Gastrocnemius medialis (tissue), 4 donors: ENCODE measurements around the gene GPR68. TPM values are rescaled to one million over a fixed set of nuclear protein-coding genes. Genes with fewer than 3 reads are reported as not detected.

Source experiments
- ATAC-seq, 2 donors: fragments of 150-250 bp; one replicate each; pipeline ENCODE4 v1.9.1; 2016
- DNase-seq, 2 donors: peaks; one replicate each; pipeline ENCODE4 v3.0.0-alpha.2; 2019
- H3K27ac ChIP-seq, 4 donors: fragments of 200-600 bp; sonication (generic); 1 replicate in 1 of 4; 2 replicates in 3 of 4; pipeline ENCODE4 v1.5.1; 2016 to 2018; ENCODE audit warnings: mild to moderate bottlenecking in 2 of 4, moderate library complexity in 1 of 4
- H3K27me3 ChIP-seq, 3 donors: fragments of 200-600 bp; sonication (generic) in 2 of 3; 1 replicate in 1 of 3; 2 replicates in 2 of 3; pipeline versions ENCODE4 v1.5.1 to v1.6.0; 2016 to 2019; ENCODE audit warnings: mild to moderate bottlenecking in 1 of 3, moderate library complexity in 1 of 3
- H3K36me3 ChIP-seq, 2 donors: fragments of 200-600 bp; sonication (generic) in 1 of 2; one replicate each; pipeline ENCODE4 v1.5.1; 2017 to 2018
- H3K4me1 ChIP-seq, 2 donors: fragments of 200-600 bp; sonication (generic) in 1 of 2; one replicate each; pipeline ENCODE4 v1.5.1; 2016 to 2017; ENCODE audit warnings: mild to moderate bottlenecking in 2 of 2
- H3K4me3 ChIP-seq, 4 donors: fragments of 200-600 bp; sonication (generic) in 3 of 4; 1 replicate in 1 of 4; 2 replicates in 3 of 4; pipeline ENCODE4 v1.5.1; 2016 to 2019; ENCODE audit warnings: mild to moderate bottlenecking in 2 of 4
- H3K9me3 ChIP-seq, 3 donors: fragments of 200-600 bp; sonication (generic) in 2 of 3; 1 replicate in 1 of 3; 2 replicates in 2 of 3; pipeline ENCODE4 v1.5.1; 2016 to 2019
- CTCF ChIP-seq, 5 experiments: fragments of 450-650 bp in 3 of 5; fragments of 200-600 bp in 2 of 5; sonication (generic) in 2 of 5; IDR thresholded peaks in 4 of 5; conservative IDR thresholded peaks in 1 of 5; 1 replicate in 4 of 5; 2 replicates in 1 of 5; pipeline ENCODE4 v1.5.1; 2016 to 2019; ENCODE audit warnings: antibody characterized with exemption in 5 of 5, mild to moderate bottlenecking in 3 of 5, moderate library complexity in 3 of 5
- POLR2A ChIP-seq, 2 donors: fragments of 450-650 bp; IDR thresholded peaks; one replicate each; pipeline ENCODE4 v1.6.1; 2017; ENCODE audit warnings: antibody characterized with exemption in 2 of 2, mild to moderate bottlenecking in 2 of 2, moderate library complexity in 2 of 2
- in situ Hi-C, 4 donors: fragments of 200-750 bp; cut with MboI; loops; one replicate each; pipeline versions ENCODE4 v1.15.0 to v1.8.0; 2017; ENCODE audit warnings: low sequenced_read_pairs in 4 of 4
- intact Hi-C: fragments of 100-400 bp; cut with DNase I; formaldehyde crosslinking; loops from one replicate; pipeline ENCODE4 v1.15.1; 2023; ENCODE audit warnings: low total_unique reads
- total RNA-seq, 4 donors: library from RNA; depleted of rRNA; stranded (reverse); fragments of >200 nt; gene quantifications; one replicate each; pipeline versions ENCODE4 v1.1.0 to v1.2.3, GENCODE V29; 2016

Gene GPR68
- total RNA-seq, 4 donors from 2014 or later: 0.07 TPM; not detected in 3

GRCh38 chr14:91235841-91236240, 8.7 kb downstream of the GPR68 start:
- intact Hi-C loops (no loop called here), in situ Hi-C loops (no loop called here)
- Histone ChIP-seq H3K27me3 (no peaks in the 10 kb centered on the region), H3K36me3 (peaks cover 0 to 4% of the 10 kb centered on the region in 2 donors), H3K4me1 (no peaks in the 10 kb centered on the region), H3K4me3 (no peak overlapping the region), H3K9me3 (no peaks in the 10 kb centered on the region), H3K27ac (no peak overlapping the region)
- TF ChIP-seq CTCF (IDR thresholded peaks at IDR 0.05 in 4 of 5, conservative IDR thresholded peaks at IDR 0.05 in 1 of 5): no peak
- no peak for TF ChIP-seq POLR2A (IDR thresholded peaks at IDR 0.05)
- ATAC-seq (no peak), DNase-seq (no peak)

GRCh38 chr14:91234791-91235114, 9.8 kb downstream of the GPR68 start:
- H3K9me3 ChIP-seq: no peaks in the 10 kb centered on the region
- peaks cover 0 to 15% of the 10 kb centered on the region in 2 donors for H3K36me3 ChIP-seq
- no peaks in the 10 kb centered on the region for H3K4me1 ChIP-seq
- DNase-seq (no peak), ATAC-seq (no peak)
- H3K4me3 ChIP-seq: no peak overlapping the region
- H3K27me3 ChIP-seq: no peaks in the 10 kb centered on the region
- TF ChIP-seq CTCF (IDR thresholded peaks at IDR 0.05 in 4 of 5, conservative IDR thresholded peaks at IDR 0.05 in 1 of 5) (no peak), POLR2A (IDR thresholded peaks at IDR 0.05) (no peak)
- intact Hi-C loops: no loop called here
- H3K27ac ChIP-seq: no peak overlapping the region
- in situ Hi-C loops: no loop called here

GRCh38 chr14:91233936-91234790, 10.3 kb downstream of the GPR68 start:
- no peak overlapping the region for H3K27ac ChIP-seq
- ATAC-seq (no peak), DNase-seq (no peak)
- TF ChIP-seq POLR2A (IDR thresholded peaks at IDR 0.05) (no peak), CTCF (IDR thresholded peaks at IDR 0.05 in 4 of 5, conservative IDR thresholded peaks at IDR 0.05 in 1 of 5) (no peak)
- H3K36me3 ChIP-seq: peaks cover 0 to 18% of the 10 kb centered on the region in 2 donors
- no peak overlapping the region for H3K4me3 ChIP-seq
- intact Hi-C loops: no loop called here
- in situ Hi-C loops: no loop called here
- no peaks in the 10 kb centered on the region for H3K27me3 ChIP-seq
- H3K4me1 ChIP-seq: no peaks in the 10 kb centered on the region
- no peaks in the 10 kb centered on the region for H3K9me3 ChIP-seq

- Histone ChIP-seq H3K27me3 (no peaks in the 10 kb centered on the region), H3K9me3 (no peaks in the 10 kb centered on the region), H3K36me3 (peaks cover 0 to 33% of the 10 kb centered on the region in 2 donors), H3K27ac (no peak overlapping the region), H3K4me3 (no peak overlapping the region), H3K4me1 (no peaks in the 10 kb centered on the region)
- intact Hi-C loops: no loop called here
- in situ Hi-C loops: no loop called here
- TF ChIP-seq CTCF (IDR thresholded peaks at IDR 0.05 in 4 of 5, conservative IDR thresholded peaks at IDR 0.05 in 1 of 5) (no peak), POLR2A (IDR thresholded peaks at IDR 0.05) (no peak)
- ATAC-seq: no peak
- no peak for DNase-seq
These were observed 11.9 kb downstream of the GPR68 start for GRCh38 chr14:91232603-91233002.
